ENCODE data around the gene HHLA2.

HHLA2 gene

GRCh38 chr3:108341911-108342310 is 45.6 kb downstream of the HHLA2 start:
- no peak for DNase-seq (ENCODE audit: low read depth)
- no peak for TF ChIP-seq CTCF (IDR thresholded peaks at IDR 0.05; ENCODE audit: low read depth, low read length, missing control alignments)
- H3K4me3 ChIP-seq (ENCODE audit: low read depth, low read length) = no peak overlapping the region

GRCh38 chr3:108342837-108343486 is 46.6 kb downstream of the HHLA2 start:
- TF ChIP-seq CTCF (IDR thresholded peaks at IDR 0.05; ENCODE audit: low read depth, low read length, missing control alignments) = no peak
- no peak overlapping the region for H3K4me3 ChIP-seq (ENCODE audit: low read depth, low read length)
- DNase-seq (ENCODE audit: low read depth) = peak; percentile 29

GRCh38 chr3:108343491-108343890 is 47.1 kb downstream of the HHLA2 start:
- no peak overlapping the region for H3K4me3 ChIP-seq (ENCODE audit: low read depth, low read length)
- no peak for TF ChIP-seq CTCF (IDR thresholded peaks at IDR 0.05; ENCODE audit: low read depth, low read length, missing control alignments)
- DNase-seq (ENCODE audit: low read depth) = no peak

GRCh38 chr3:108345492-108346205 is 49.3 kb downstream of the HHLA2 start:
- no peak for TF ChIP-seq CTCF (IDR thresholded peaks at IDR 0.05; ENCODE audit: low read depth, low read length, missing control alignments)
- no peak for DNase-seq (ENCODE audit: low read depth)
- no peak overlapping the region for H3K4me3 ChIP-seq (ENCODE audit: low read depth, low read length)

GRCh38 chr3:108346301-108347227 is 50.2 kb downstream of the HHLA2 start:
- TF ChIP-seq CTCF (IDR thresholded peaks at IDR 0.05; ENCODE audit: low read depth, low read length, missing control alignments) = no peak
- no peak overlapping the region for H3K4me3 ChIP-seq (ENCODE audit: low read depth, low read length)
- no peak for DNase-seq (ENCODE audit: low read depth)

- DNase-seq (ENCODE audit: low read depth) = no peak
- no peak for TF ChIP-seq CTCF (IDR thresholded peaks at IDR 0.05; ENCODE audit: low read depth, low read length, missing control alignments)
- H3K4me3 ChIP-seq (ENCODE audit: low read depth, low read length) = no peak overlapping the region
Observed at GRCh38 chr3:108352176-108352575, 55.8 kb downstream of the HHLA2 start.
